Activated CD8-positive, alpha-beta T cell treated with anti-CD3 and anti-CD28 coated beads, Interleukin-2, amount 10 ng/mL, durations not matched to agents 7 days and 5 days (primary cell): ENCODE data around the gene ZBTB9. TPM values are rescaled to one million over a fixed set of nuclear protein-coding genes. Genes with fewer than 3 reads are reported as not detected.

Experiments
- ATAC-seq: fragments of 150-1000 bp; cut with Tn5 transposase; one replicate; pipeline ENCODE4 v1.10.0; 2021; ENCODE audit warnings: moderate library complexity
- CTCF ChIA-PET: fragments of 350-600 bp; sonication (Branson Sonifier 250); formaldehyde crosslinking; loops from one replicate; lab custom pipeline; 2021; ENCODE audit warnings: antibody characterized with exemption; lab: Charles Lee
- POLR2A ChIA-PET: fragments of 350-600 bp; sonication (Branson Sonifier 250); formaldehyde crosslinking; loops from one replicate; lab custom pipeline; 2021; ENCODE audit warnings: antibody characterized with exemption; lab: Charles Lee
- DNase-seq: peaks from one replicate; pipeline ENCODE4 v3.0.0-alpha.2; 2020
- H3K27ac Mint-ChIP-seq: one replicate; pipeline ENCODE4 v1.8.0; 2021; ENCODE audit warnings: mild to moderate bottlenecking, mixed read lengths
- H3K27me3 Mint-ChIP-seq: one replicate; pipeline ENCODE4 v1.8.0; 2021; ENCODE audit warnings: low read depth, mixed read lengths
- H3K36me3 Mint-ChIP-seq: one replicate; pipeline ENCODE4 v1.8.0; 2021; ENCODE audit warnings: low read depth, mixed read lengths
- H3K4me1 Mint-ChIP-seq: one replicate; pipeline ENCODE4 v1.8.0; 2021; ENCODE audit warnings: low read depth, mixed read lengths
- H3K4me3 Mint-ChIP-seq: one replicate; pipeline ENCODE4 v1.8.0; 2021; ENCODE audit warnings: mild to moderate bottlenecking, mixed read lengths
- H3K9me3 Mint-ChIP-seq: one replicate; pipeline ENCODE4 v1.8.0; 2022; ENCODE audit warnings: mixed read lengths; ENCODE audit not compliant: insufficient read depth
- total RNA-seq, 2 experiments: library from RNA; stranded (reverse); gene quantifications; one replicate each; pipeline ENCODE4 v1.2.3, GENCODE V29; 2021

The ZBTB9 gene
- total RNA-seq, result 1 to 10 TPM; 7.3 to 9.0 TPM

GRCh38 chr6:33454009-33454946 is at the start of gene ZBTB9:
Gene ZBTB9, plus strand, starts transcription at chr6:33454576. Its CDS starts 525 bp downstream, at chr6:33455101.
- DNase-seq, result peak; percentile 97
- Mint-ChIP-seq H3K4me1 (peaks cover 29% of the 10 kb centered on the region), H3K9me3 (no peaks in the 10 kb centered on the region), H3K27me3 (peaks cover 2% of the 10 kb centered on the region), H3K4me3 (peak within 1 kb of the TSS; percentile 94), H3K27ac (peak within 1 kb of the TSS; percentile 88), H3K36me3 (peaks cover 17% of the 10 kb centered on the region)
- POLR2A ChIA-PET, result interaction anchor here (0.6 to 2.6 kb wide), 11 partner anchors 23 to 261 kb away, joined by 3 to 14 read pairs (median 5); partner anchors contain the start of genes BAK1, CUTA and KIFC1
- CTCF ChIA-PET, result interaction anchor here (0.6 to 2.3 kb wide), 9 partner anchors 19 to 153 kb away, joined by 3 to 10 read pairs (median 4); no protein-coding TSS in a partner anchor
- ATAC-seq, result peak; percentile 99

DNA sequence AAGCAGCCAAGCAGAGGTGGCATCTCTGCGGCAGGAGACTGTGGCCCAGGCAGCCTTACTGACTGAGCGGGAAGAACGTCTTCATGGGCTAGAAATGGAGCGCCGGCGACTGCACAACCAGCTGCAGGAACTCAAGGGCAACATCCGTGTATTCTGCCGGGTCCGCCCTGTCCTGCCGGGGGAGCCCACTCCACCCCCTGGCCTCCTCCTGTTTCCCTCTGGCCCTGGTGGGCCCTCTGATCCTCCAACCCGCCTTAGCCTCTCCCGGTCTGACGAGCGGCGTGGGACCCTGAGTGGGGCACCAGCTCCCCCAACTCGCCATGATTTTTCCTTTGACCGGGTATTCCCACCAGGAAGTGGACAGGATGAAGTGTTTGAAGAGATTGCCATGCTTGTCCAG is 49.5 kb upstream of the ZBTB9 start:
- no peaks in the 10 kb centered on the region for H3K9me3 Mint-ChIP-seq
- ChIA-PET CTCF (interaction anchor here (0.6 to 0.8 kb wide), 2 partner anchors 13 to 14 kb away, joined by 3 read pairs; partner anchors contain the start of gene CUTA), POLR2A (interaction anchor here (0.8 kb wide), 1 partner anchor 9 kb away, joined by 4 read pairs; no protein-coding TSS in a partner anchor)
- H3K27ac Mint-ChIP-seq, result peak overlapping the region; percentile 31
- no peaks in the 10 kb centered on the region for H3K27me3 Mint-ChIP-seq
- ATAC-seq (no peak), DNase-seq (no peak)
- peaks cover 80% of the 10 kb centered on the region for H3K36me3 Mint-ChIP-seq
- peaks cover 31% of the 10 kb centered on the region for H3K4me1 Mint-ChIP-seq
- H3K4me3 Mint-ChIP-seq, result no peak overlapping the region

DNA sequence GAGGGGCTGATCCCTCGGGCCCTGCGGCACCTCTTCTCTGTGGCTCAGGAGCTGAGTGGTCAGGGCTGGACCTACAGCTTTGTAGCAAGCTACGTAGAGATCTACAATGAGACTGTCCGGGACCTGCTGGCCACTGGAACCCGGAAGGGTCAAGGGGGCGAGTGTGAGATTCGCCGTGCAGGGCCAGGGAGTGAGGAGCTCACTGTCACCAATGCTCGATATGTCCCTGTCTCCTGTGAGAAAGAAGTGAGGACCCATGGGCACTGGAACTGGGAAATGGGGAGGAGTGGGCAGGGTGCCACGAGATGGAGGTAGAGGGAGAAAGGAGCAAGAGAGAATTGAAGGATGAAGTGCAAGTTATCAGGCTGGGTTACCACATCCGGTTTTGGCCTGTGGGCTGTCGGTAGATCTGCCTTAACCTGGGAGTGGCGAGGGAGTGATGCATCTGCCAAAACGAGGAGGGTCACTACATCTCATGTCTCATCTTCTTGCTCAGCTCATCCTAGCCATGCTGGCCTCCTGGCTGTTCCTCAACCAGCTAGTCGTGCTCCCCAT is 48.9 kb upstream of the ZBTB9 start:
- H3K4me1 Mint-ChIP-seq, result peaks cover 34% of the 10 kb centered on the region
- ATAC-seq, result no peak
- CTCF ChIA-PET, result interaction anchor here (0.6 to 0.8 kb wide), 2 partner anchors 13 to 14 kb away, joined by 3 read pairs; partner anchors contain the start of gene CUTA
- no peak for DNase-seq
- H3K36me3 Mint-ChIP-seq, result peaks cover 74% of the 10 kb centered on the region
- no peaks in the 10 kb centered on the region for H3K27me3 Mint-ChIP-seq
- no peaks in the 10 kb centered on the region for H3K9me3 Mint-ChIP-seq
- H3K27ac Mint-ChIP-seq, result peak overlapping the region; percentile 58
- no peak overlapping the region for H3K4me3 Mint-ChIP-seq
- POLR2A ChIA-PET, result interaction anchor here (0.7 to 0.8 kb wide), 3 partner anchors 10 to 134 kb away, joined by 3 to 4 read pairs (median 4); partner anchors contain the start of genes B3GALT4, RPS18 and VPS52

DNA sequence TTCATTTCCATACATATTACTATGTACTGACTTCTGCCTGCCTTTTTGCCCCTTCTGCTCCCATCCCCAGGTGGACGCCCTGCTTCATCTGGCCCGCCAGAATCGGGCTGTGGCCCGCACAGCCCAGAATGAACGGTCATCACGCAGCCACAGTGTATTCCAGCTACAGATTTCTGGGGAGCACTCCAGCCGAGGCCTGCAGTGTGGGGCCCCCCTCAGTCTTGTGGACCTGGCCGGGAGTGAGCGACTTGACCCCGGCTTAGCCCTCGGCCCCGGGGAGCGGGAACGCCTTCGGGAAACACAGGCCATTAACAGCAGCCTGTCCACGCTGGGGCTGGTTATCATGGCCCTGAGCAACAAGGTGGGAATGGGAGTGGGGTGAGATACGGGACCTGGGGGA is 48.2 kb upstream of the ZBTB9 start:
- CTCF ChIA-PET, result no interaction called here
- Mint-ChIP-seq H3K36me3 (peaks cover 70% of the 10 kb centered on the region), H3K27me3 (no peaks in the 10 kb centered on the region), H3K9me3 (no peaks in the 10 kb centered on the region), H3K4me3 (no peak overlapping the region), H3K4me1 (peaks cover 34% of the 10 kb centered on the region), H3K27ac (peak overlapping the region; percentile 58)
- ATAC-seq (no peak), DNase-seq (no peak)
- POLR2A ChIA-PET, result interaction anchor here (0.8 kb wide), 1 partner anchor 134 kb away, joined by 3 read pairs; the partner anchor contains the start of genes RPS18 and VPS52

DNA sequence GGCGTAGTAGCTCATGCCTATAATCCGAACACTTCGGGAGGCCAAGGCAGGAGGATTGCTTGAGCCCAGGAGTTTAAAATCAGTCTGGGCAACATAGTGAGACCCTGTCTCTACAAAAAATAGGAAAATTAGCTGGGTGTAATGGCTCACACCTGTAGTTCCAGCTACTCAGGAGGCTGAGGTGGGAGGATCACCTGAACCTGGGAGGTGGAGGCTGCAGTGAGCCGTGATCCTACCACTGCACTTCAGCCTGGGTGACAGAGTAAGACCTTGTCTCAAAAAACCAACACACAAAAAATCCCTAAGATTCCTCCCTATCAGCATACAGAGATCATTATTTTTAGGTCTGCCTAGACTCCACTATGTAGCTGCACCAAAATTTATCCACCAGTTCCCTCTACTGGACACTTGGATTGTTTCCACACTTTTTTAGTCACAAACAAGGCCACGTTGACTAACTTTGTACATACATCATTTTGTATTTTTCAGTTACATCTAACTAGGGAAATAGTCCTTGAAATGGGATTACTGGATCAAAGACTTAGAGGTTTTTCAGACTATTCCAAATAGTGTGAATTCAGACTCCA is 47.2 kb upstream of the ZBTB9 start:
- H3K27ac Mint-ChIP-seq, result no peak overlapping the region
- H3K4me1 Mint-ChIP-seq, result peaks cover 42% of the 10 kb centered on the region
- ChIA-PET CTCF (interaction anchor here (1.0 to 1.3 kb wide), 3 partner anchors 11 to 90 kb away, joined by 3 to 6 read pairs (median 5); partner anchors contain the start of genes CUTA and ZBTB22), POLR2A (interaction anchor here (0.8 kb wide), 1 partner anchor 10 kb away, joined by 4 read pairs; no protein-coding TSS in a partner anchor)
- H3K9me3 Mint-ChIP-seq, result no peaks in the 10 kb centered on the region
- DNase-seq (no peak), ATAC-seq (no peak)
- H3K4me3 Mint-ChIP-seq, result no peak overlapping the region
- peaks cover 64% of the 10 kb centered on the region for H3K36me3 Mint-ChIP-seq
- no peaks in the 10 kb centered on the region for H3K27me3 Mint-ChIP-seq

DNA sequence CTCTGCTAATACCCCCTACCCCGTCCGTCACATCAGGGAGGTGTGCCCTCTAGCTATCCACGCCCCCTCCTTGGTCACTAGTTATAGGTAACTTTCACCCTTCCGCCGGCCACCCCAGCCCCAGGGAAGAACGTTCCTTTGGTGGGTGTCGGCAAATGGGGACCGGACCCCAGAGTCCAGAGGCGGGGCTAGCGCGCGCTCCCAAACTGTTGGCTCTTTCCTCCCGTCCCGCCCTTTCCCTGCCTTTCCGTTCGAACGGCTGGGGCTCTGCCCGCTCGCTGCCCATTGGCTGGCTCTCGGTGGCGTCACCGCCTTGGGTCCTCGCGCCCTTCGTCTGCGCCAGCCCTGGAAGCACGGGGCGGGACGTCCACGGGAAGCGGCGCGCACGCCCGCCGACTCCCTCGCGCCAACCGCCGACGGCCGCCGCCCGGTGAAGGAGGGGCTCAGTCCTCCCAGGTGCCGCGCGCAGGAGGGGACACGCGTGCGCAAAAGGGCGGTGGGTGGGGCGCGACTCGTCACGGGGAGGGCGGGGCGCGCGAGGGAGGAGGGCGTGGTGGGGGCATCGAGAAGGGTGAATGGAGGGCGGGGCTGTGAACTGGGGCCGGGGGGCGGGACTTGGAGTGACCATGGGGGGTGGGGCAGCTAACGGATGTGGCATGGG is 44.2 kb upstream of the ZBTB9 start:
- DNase-seq, result peak; percentile 98
- H3K9me3 Mint-ChIP-seq, result no peaks in the 10 kb centered on the region
- peaks cover 53% of the 10 kb centered on the region for H3K4me1 Mint-ChIP-seq
- no peaks in the 10 kb centered on the region for H3K27me3 Mint-ChIP-seq
- ATAC-seq, result peak; percentile 92
- peak overlapping the region; percentile 97 for H3K27ac Mint-ChIP-seq
- peak overlapping the region; percentile 81 for H3K4me3 Mint-ChIP-seq
- H3K36me3 Mint-ChIP-seq, result peaks cover 64% of the 10 kb centered on the region
- ChIA-PET CTCF (interaction anchor here (0.7 to 1.2 kb wide), 3 partner anchors 17 to 92 kb away, joined by 3 to 6 read pairs (median 3); partner anchors contain the start of gene ZBTB22), POLR2A (interaction anchor here (0.6 to 1.6 kb wide), 10 partner anchors 9 to 556 kb away, joined by 3 to 9 read pairs (median 4); partner anchors contain the start of genes KIFC1, PSMB9, TAP1 and ZBTB22)

GRCh38 chr6:33410711-33411631 is 43.4 kb upstream of the ZBTB9 start, which contains the start of gene PHF1:
Gene PHF1, plus strand, starts transcription at chr6:33411014. Its CDS starts 1,250 bp downstream, at chr6:33412264.
- Mint-ChIP-seq H3K4me3 (peak within 1 kb of the TSS; percentile 81), H3K36me3 (peaks cover 64% of the 10 kb centered on the region), H3K4me1 (peaks cover 53% of the 10 kb centered on the region), H3K27ac (peak within 1 kb of the TSS; percentile 97), H3K9me3 (no peaks in the 10 kb centered on the region), H3K27me3 (no peaks in the 10 kb centered on the region)
- CTCF ChIA-PET, result interaction anchor here (1.2 kb wide), 1 partner anchor 93 kb away, joined by 3 read pairs; the partner anchor contains the start of gene ZBTB22
- POLR2A ChIA-PET, result interaction anchor here (0.7 to 1.6 kb wide), 9 partner anchors 8 to 160 kb away, joined by 3 to 9 read pairs (median 4); partner anchors contain the start of genes KIFC1, ZBTB22 and ZBTB9
- no peak for DNase-seq
- ATAC-seq, result peak; percentile 62

- Mint-ChIP-seq H3K36me3 (peaks cover 62% of the 10 kb centered on the region), H3K4me1 (peaks cover 56% of the 10 kb centered on the region), H3K4me3 (peak overlapping the region; percentile 76), H3K27ac (peak overlapping the region; percentile 74), H3K27me3 (no peaks in the 10 kb centered on the region), H3K9me3 (no peaks in the 10 kb centered on the region)
- ChIA-PET POLR2A (interaction anchor here (0.7 kb wide), 1 partner anchor 159 kb away, joined by 3 read pairs; no protein-coding TSS in a partner anchor), CTCF (interaction anchor here (1.2 kb wide), 1 partner anchor 94 kb away, joined by 3 read pairs; the partner anchor contains the start of gene ZBTB22)
- no peak for ATAC-seq
- DNase-seq, result no peak
Measured at GRCh38 chr6:33411632-33412005, 42.8 kb upstream of the ZBTB9 start.

- Mint-ChIP-seq H3K4me1 (peaks cover 58% of the 10 kb centered on the region), H3K27me3 (no peaks in the 10 kb centered on the region), H3K9me3 (no peaks in the 10 kb centered on the region), H3K27ac (peak overlapping the region; percentile 59), H3K4me3 (peak overlapping the region; percentile 76), H3K36me3 (peaks cover 57% of the 10 kb centered on the region)
- ATAC-seq (no peak), DNase-seq (no peak)
- ChIA-PET CTCF (interaction anchor here (1.2 kb wide), 1 partner anchor 95 kb away, joined by 3 read pairs; the partner anchor contains the start of gene ZBTB22), POLR2A (interaction anchor here (0.7 to 1.3 kb wide), 2 partner anchors 158 to 168 kb away, joined by 3 read pairs; partner anchors contain the start of gene BAK1)
Measured at GRCh38 chr6:33412140-33413009, 42.0 kb upstream of the ZBTB9 start.
